ENCODE measurements around the gene CAMTA1. TPM values are rescaled to one million over a fixed set of nuclear protein-coding genes. Genes with fewer than 3 reads are reported as not detected.

The CAMTA1 gene
- total RNA-seq, 1 donor from 2014 or later, result 99.0 TPM

- H3K4me1 Mint-ChIP-seq (ENCODE audit: low read depth), result no peaks in the 10 kb centered on the region
- H3K4me3 Mint-ChIP-seq (ENCODE audit: low read depth), result peak overlapping the region; percentile 75
- H3K9me3 Mint-ChIP-seq (ENCODE audit: low read depth), result no peaks in the 10 kb centered on the region
- no peaks in the 10 kb centered on the region for H3K36me3 Mint-ChIP-seq (ENCODE audit: insufficient read depth)
- peak overlapping the region; percentile 59 for H3K27ac Mint-ChIP-seq
- TF ChIP-seq CTCF (IDR thresholded peaks at IDR 0.05; ENCODE audit: unreplicated experiment), result no peak
- DNase-seq (ENCODE audit: low spot score, unreplicated experiment), result no peak
- peaks cover 1% of the 10 kb centered on the region for H3K27me3 Mint-ChIP-seq
These were observed 894.6 kb downstream of the CAMTA1 start for GRCh38 chr1:7679873-7680206.

GRCh38 chr1:7680207-7680954 is 895.1 kb downstream of the CAMTA1 start:
- H3K27me3 Mint-ChIP-seq, result peaks cover 4% of the 10 kb centered on the region
- no peaks in the 10 kb centered on the region for H3K4me1 Mint-ChIP-seq (ENCODE audit: low read depth)
- DNase-seq (ENCODE audit: low spot score, unreplicated experiment), result peak; percentile 69
- no peaks in the 10 kb centered on the region for H3K36me3 Mint-ChIP-seq (ENCODE audit: insufficient read depth)
- H3K4me3 Mint-ChIP-seq (ENCODE audit: low read depth), result peak overlapping the region; percentile 75
- no peak for TF ChIP-seq CTCF (IDR thresholded peaks at IDR 0.05; ENCODE audit: unreplicated experiment)
- no peaks in the 10 kb centered on the region for H3K9me3 Mint-ChIP-seq (ENCODE audit: low read depth)
- peak overlapping the region; percentile 91 for H3K27ac Mint-ChIP-seq

GRCh38 chr1:7680955-7681268 is 895.7 kb downstream of the CAMTA1 start:
- peaks cover 9% of the 10 kb centered on the region for H3K27me3 Mint-ChIP-seq
- DNase-seq (ENCODE audit: low spot score, unreplicated experiment), result no peak
- H3K9me3 Mint-ChIP-seq (ENCODE audit: low read depth), result no peaks in the 10 kb centered on the region
- no peaks in the 10 kb centered on the region for H3K4me1 Mint-ChIP-seq (ENCODE audit: low read depth)
- no peak for TF ChIP-seq CTCF (IDR thresholded peaks at IDR 0.05; ENCODE audit: unreplicated experiment)
- no peaks in the 10 kb centered on the region for H3K36me3 Mint-ChIP-seq (ENCODE audit: insufficient read depth)
- H3K27ac Mint-ChIP-seq, result peak overlapping the region; percentile 91
- H3K4me3 Mint-ChIP-seq (ENCODE audit: low read depth), result peak overlapping the region; percentile 75

- no peak for DNase-seq (ENCODE audit: low spot score, unreplicated experiment)
- Mint-ChIP-seq H3K4me1 (ENCODE audit: low read depth) (no peaks in the 10 kb centered on the region), H3K9me3 (ENCODE audit: low read depth) (no peaks in the 10 kb centered on the region), H3K36me3 (ENCODE audit: insufficient read depth) (no peaks in the 10 kb centered on the region), H3K4me3 (ENCODE audit: low read depth) (peak overlapping the region; percentile 75), H3K27me3 (peaks cover 11% of the 10 kb centered on the region), H3K27ac (no peak overlapping the region)
- TF ChIP-seq CTCF (IDR thresholded peaks at IDR 0.05; ENCODE audit: unreplicated experiment), result no peak
These were observed 896.1 kb downstream of the CAMTA1 start for GRCh38 chr1:7681401-7681800.

GRCh38 chr1:7683521-7683920 is 898.3 kb downstream of the CAMTA1 start:
- Mint-ChIP-seq H3K27me3 (peaks cover 19% of the 10 kb centered on the region), H3K36me3 (ENCODE audit: insufficient read depth) (no peaks in the 10 kb centered on the region)

More at GRCh38 chr1:7683521-7683920, 898.3 kb downstream of the CAMTA1 start:
- no peaks in the 10 kb centered on the region for H3K4me1 Mint-ChIP-seq (ENCODE audit: low read depth)
- DNase-seq (ENCODE audit: low spot score, unreplicated experiment), result no peak
- no peak overlapping the region for H3K27ac Mint-ChIP-seq
- no peaks in the 10 kb centered on the region for H3K9me3 Mint-ChIP-seq (ENCODE audit: low read depth)
- no peak for TF ChIP-seq CTCF (IDR thresholded peaks at IDR 0.05; ENCODE audit: unreplicated experiment)
- H3K4me3 Mint-ChIP-seq (ENCODE audit: low read depth), result no peak overlapping the region

Measured in progenitor cell of endocrine pancreas (in vitro differentiated cells).